Measurements from ENCODE around the gene C18orf63. TPM values are rescaled to one million over a fixed set of nuclear protein-coding genes. Genes with fewer than 3 reads are reported as not detected.

C18orf63 gene
- total and polyA plus RNA-seq, 2 donors (not counting 3 experiments of a cell fraction or from before 2014, with no cell fraction given) = not detected

GRCh38 chr18:74328206-74328605 lies 12.6 kb downstream of the C18orf63 start:
- intact Hi-C loops (cut with micrococcal nuclease) (no loop called here), dilution Hi-C loops (cut with MboI; ENCODE audit: extremely low pct_ligation_motif_present, low sequenced_read_pairs) (no loop called here)
- no TSS peak for BruUV-seq (replicated peaks)
- no peak overlapping the region for H3K9ac ChIP-seq (replicated peaks; ENCODE audit: extremely low read depth, insufficient read depth, low read length)
- no peak for DNase-seq (ENCODE audit: low read depth, low spot score)
- no peak for FAIRE-seq
- H3K27ac ChIP-seq (ENCODE audit: insufficient read depth, low read depth, low read length) = no peak overlapping the region
- no peaks in the 10 kb centered on the region for H3K36me3 ChIP-seq (ENCODE audit: control insufficient read depth in 2 of 2, extremely low read depth in 1 of 2, insufficient read depth in 2 of 2, low read length in 2 of 2)
- no peaks in the 10 kb centered on the region for H3K4me1 ChIP-seq (ENCODE audit: control insufficient read depth, extremely low read depth, insufficient read depth, low read length)
- no peak overlapping the region for H3K4me2 ChIP-seq (ENCODE audit: insufficient read depth, low read length)
- no peaks in the 10 kb centered on the region for H4K20me1 ChIP-seq (replicated peaks; ENCODE audit: control insufficient read depth, extremely low read depth, insufficient read depth, low read length)
- TF ChIP-seq EZH2 (IDR thresholded peaks at IDR 0.05; ENCODE audit: borderline replicate concordance, low read depth, low read length, severe bottlenecking) = no peak
- no peak for TF ChIP-seq GATA2 (IDR thresholded peaks at IDR 0.05; ENCODE audit: insufficient read depth, insufficient read length, low read depth, low read length)
- TF ChIP-seq CTCF (IDR thresholded peaks at IDR 0.05; ENCODE audit: extremely low read depth in 1 of 2, insufficient read depth in 1 of 2, low read depth in 1 of 2, low read length in 2 of 2) = no peak
- no peak for TF ChIP-seq FOS (IDR thresholded peaks at IDR 0.05; ENCODE audit: borderline replicate concordance, insufficient read depth, low read length)
- no peak for TF ChIP-seq POLR2AphosphoS5 (IDR thresholded peaks at IDR 0.05; ENCODE audit: insufficient read depth, low read depth, low read length)
- TF ChIP-seq JUN (IDR thresholded peaks at IDR 0.05; ENCODE audit: borderline replicate concordance, insufficient read depth, insufficient read length, low read depth) = no peak
- TF ChIP-seq MYC (IDR thresholded peaks at IDR 0.05; ENCODE audit: low read depth, low read length) = no peak
- no peak for TF ChIP-seq POLR2A (IDR thresholded peaks at IDR 0.05; ENCODE audit: low read depth, low read length)
- TF ChIP-seq MAX (IDR thresholded peaks at IDR 0.05; ENCODE audit: insufficient read depth, insufficient read length) = no peak
- H2AFZ ChIP-seq (ENCODE audit: low read depth, low read length) = no peak overlapping the region
- CTCF ChIA-PET = interaction anchor here (1.7 kb wide), 1 partner anchor 14 kb away, joined by 5 read pairs; no protein-coding TSS in a partner anchor
- no peaks in the 10 kb centered on the region for H3K79me2 ChIP-seq (ENCODE audit: control insufficient read depth, insufficient read depth, low read length)
- POLR2A ChIA-PET = no interaction called here
- peaks cover 0 to 2% of the 10 kb centered on the region in 2 experiments for H3K27me3 ChIP-seq (ENCODE audit: control insufficient read depth in 2 of 2, insufficient read depth in 2 of 2, low read length in 2 of 2)
- no peaks in the 10 kb centered on the region for H3K9me1 ChIP-seq (replicated peaks; ENCODE audit: control insufficient read depth, extremely low read depth, insufficient read depth, low read length)
- H3K9me3 ChIP-seq (replicated peaks; ENCODE audit: control insufficient read depth, insufficient read depth, low read length) = no peaks in the 10 kb centered on the region
- H3K4me3 ChIP-seq (replicated peaks in 1 of 3; ENCODE audit: insufficient read depth in 1 of 3, low read depth in 1 of 3, low read length in 3 of 3) = no peak overlapping the region

All from endothelial cell of umbilical vein (primary cell).